Stimulated activated CD8-positive, alpha-beta memory T cell treated with anti-CD3 and anti-CD28 coated beads, Interleukin-2, amount 100 ng/mL, for 48 hours (primary cell): ENCODE results near the gene INMT.

ENCODE experiments used
- DNase-seq, 2 donors: peaks; one replicate each; pipeline ENCODE4 v3.0.0-alpha.2; 2020; ENCODE audit warnings: low read depth in 2 of 2

Gene INMT

DNA sequence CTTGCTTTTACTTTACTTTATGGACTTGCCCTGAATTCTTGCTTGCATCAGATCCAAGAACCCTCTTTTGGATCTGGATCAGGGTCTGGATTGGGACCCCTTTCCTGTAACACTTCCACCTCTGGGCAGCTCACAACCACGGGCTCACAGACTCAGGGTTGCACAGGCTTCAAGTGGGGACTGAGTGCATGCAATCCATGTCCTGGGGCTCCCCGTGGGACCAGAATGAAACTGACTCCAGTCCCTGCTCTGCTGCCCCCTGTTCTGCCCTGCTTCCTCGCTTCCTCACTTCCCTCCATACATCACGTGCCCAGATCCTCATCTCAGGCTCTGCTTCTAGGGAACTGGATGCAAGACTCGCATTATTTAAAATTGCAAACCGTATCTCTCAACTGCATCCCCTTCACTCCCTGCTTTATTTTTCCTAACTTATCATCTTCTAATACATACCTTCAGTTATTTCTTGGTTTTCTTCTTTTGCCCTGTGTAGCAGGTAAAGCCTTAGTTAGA is 23.3 kb upstream of the INMT start:
- no peak for DNase-seq

DNA sequence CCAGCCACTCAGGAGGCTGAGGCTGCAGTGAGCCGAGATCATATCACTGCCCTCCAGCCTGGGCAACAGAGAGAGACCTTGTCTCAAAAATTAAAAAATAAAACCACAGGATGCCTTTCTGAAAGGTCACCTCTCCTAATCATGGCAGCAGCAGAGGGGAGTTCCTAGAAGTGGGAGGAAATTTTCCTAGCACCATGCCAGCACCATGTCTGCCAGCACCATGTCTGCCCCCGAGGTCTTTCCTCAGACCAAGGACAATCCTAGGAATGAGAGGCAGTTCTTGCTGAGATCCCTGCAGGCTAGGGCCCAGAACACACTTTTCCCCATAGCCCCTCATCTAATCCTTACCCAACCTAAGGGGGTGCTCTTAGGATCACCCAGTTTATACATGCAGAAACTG is 22.3 kb upstream of the INMT start:
- no peak for DNase-seq

GRCh38 chr7:30730097-30730496 is 21.8 kb upstream of the INMT start:
- no peak for DNase-seq

DNA sequence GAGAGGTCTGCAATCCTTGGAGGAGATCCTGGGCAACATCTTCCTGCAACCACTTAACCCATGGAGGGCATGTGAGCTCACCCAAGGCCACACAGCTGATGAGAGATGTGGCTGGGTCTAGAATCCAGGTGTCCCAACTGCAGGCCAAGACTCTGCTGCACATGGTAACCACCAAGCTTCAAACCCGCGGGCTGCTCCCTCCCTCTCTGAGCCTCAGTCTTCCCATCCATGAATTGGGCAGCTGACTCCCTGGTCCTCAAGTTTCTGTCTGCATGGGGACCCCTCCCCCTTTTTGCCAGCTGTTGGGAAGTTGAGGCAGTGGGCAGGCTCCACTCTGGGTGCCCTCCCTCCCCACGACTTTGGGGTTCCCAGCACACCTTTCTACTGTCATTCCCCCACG is 20.9 kb upstream of the INMT start:
- DNase-seq = no peak

DNA sequence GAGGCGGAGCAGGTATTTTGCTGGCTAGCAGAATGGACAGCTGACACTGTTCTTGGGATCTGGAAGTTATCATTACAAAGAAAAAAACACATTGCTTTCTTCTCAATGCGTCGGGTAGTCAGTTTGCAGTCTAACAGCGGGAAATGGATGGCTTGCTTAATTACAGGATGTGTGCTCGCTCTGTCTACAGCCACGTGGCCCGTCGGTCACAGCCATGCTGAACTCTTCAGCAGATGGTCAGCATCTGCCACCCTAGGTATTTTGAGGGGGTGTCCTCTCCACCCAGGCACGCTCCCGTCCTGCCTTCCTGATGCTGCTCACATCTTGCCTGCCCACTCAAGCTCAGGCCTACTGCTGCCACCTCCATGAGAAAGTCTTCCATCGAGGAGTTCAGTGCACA is 20.4 kb upstream of the INMT start:
- no peak for DNase-seq

DNA sequence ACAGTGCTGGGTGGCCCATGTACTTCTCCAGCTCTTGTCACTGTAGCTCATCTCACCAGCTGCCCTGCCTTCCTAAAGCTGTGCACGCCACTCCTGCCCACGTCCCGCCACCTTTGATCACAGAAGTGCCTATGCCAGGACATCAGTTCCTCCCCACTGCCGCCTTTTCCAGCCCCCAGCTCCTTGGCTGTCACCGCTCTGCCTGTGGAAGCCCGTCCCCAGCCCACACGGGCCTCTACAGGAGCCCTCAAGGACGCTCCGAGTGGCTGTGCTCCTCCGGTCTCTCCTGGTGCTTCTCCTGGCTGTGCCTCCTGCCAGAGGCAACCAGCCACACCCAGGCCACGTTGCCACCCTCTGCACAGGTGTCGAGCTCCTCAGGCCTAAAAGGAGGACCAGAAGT is 19.3 kb upstream of the INMT start:
- DNase-seq = no peak

DNA sequence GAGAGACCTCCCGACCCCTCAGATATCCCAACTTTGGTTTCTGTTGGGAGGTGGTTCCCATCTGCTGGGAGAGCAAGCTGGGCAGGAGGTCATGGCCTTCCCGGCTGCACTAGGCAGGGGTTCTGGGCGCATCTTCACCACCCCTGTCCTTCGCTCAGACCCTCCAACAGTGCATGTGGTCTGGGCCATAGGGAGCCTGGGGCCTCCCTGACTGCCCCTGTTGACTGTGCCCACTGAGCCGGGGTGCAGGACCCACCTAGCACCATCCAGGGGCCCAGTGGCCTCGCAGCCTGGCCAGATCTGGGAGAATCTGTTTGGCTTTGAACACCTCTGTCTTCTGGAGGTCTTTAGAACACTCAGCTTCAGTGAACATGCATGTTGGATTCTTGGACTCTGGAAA is 18.7 kb upstream of the INMT start:
- DNase-seq = no peak

GRCh38 chr7:30733691-30734090 is 18.2 kb upstream of the INMT start:
- no peak for DNase-seq

GRCh38 chr7:30734497-30734896 is 17.4 kb upstream of the INMT start:
- no peak for DNase-seq

GRCh38 chr7:30735631-30736030 is 16.3 kb upstream of the INMT start:
- no peak for DNase-seq

- DNase-seq = no peak
Observed at GRCh38 chr7:30736291-30736690, 15.6 kb upstream of the INMT start.

DNA sequence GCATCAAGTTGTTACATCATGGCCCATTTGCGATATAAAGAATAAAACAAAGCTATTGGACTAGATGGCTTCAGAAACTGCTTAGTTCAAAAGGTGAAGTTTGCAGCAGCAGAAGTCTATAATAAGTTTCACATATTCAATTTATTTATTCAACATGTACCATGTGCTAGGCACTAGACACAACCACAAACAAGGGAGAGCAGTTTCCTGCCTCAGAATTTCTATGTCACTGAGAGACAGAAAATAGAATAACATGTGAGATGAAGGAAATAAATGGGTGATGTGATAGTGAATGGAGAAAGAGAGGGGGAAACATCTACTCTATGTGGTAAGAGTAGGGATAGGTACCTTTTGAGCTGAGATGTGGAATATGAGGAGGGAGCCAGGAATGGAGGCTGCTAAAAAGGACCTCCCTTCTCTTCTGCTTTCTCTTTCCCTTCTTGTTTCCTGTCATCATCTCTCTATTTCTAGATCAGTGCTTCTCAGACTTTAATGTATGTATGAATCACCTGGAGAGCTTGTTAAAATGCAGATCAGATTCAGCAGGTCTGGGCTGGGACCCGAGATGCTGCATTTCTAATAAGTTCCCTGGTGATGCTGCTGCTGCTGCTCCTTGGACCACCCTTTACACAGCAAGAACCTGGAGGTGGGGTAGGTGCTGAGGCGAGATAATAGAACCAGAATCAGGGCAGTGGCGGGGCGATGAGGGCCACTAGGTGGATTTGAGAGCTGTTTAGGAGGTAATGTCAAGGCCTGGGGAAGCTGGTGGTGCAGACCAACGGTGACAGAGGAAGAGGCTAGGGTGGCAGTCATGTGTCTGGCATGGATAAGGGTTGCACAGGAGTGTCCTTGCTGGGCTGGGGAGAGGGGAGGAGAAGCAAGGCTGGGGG is 13.7 kb upstream of the INMT start:
- no peak for DNase-seq

DNA sequence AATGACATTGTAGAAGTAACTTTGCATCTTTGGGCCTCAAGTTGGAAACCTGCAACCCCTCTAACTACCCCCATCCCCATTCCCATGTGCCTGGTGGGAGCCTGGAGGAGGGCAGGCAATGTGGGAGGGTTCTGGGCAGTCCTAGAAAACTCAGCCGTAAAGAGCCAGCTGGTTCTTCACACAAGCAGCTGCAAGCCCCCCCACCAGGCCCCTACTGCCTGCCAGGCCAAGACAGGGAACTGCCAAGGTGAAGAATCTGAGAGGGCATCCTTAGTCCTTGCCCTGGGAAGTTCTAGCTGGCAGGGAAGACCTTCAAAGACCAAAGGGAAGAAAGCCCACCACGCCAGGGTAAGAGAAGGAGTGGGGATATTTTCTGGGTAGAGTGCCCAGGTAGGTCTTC is 12.2 kb upstream of the INMT start:
- no peak for DNase-seq

DNA sequence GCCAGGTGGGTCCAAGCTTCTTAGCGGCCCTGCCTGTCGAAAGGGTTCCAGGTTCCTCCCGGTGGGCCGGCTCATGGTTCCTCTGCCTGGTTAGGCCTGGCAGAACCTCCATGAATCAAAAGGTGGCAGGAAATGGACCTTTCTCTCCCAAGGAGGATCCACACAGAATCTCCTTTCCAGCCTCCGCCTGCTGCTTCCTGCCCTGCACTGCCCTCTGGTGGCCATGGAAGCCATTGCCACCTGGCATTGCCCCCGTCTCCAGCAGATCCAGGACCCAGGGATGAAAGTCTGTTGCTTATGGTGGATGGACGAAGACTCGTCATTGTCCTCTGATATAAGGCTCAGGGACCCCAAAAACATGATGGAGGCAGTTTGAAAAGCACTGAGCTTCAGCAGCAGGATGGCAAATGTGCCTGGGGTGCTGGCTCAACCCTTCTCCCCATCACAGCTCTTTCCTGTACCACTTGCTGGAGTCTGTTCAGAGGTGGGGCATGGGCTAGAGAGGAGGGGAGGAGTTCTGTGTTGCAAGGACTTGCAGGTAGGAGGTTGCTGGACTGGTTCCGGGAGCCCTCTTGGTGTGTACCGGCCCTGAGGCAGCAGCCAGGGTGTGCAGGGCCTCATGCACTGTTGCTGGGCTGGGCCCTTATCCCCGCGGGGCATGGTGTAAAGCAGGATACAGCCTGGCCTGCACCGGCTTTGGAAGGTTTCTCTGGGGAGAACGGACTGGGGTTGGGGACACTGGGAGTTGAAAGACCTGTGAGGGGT is 11.3 kb upstream of the INMT start:
- DNase-seq = peak; percentile 58 to 73

GRCh38 chr7:30741289-30741688 is 10.6 kb upstream of the INMT start:
- no peak for DNase-seq

- DNase-seq = no peak
Observed at GRCh38 chr7:30743371-30744074, 8.4 kb upstream of the INMT start.

GRCh38 chr7:30744075-30744417 is 7.9 kb upstream of the INMT start:
- no peak for DNase-seq

DNA sequence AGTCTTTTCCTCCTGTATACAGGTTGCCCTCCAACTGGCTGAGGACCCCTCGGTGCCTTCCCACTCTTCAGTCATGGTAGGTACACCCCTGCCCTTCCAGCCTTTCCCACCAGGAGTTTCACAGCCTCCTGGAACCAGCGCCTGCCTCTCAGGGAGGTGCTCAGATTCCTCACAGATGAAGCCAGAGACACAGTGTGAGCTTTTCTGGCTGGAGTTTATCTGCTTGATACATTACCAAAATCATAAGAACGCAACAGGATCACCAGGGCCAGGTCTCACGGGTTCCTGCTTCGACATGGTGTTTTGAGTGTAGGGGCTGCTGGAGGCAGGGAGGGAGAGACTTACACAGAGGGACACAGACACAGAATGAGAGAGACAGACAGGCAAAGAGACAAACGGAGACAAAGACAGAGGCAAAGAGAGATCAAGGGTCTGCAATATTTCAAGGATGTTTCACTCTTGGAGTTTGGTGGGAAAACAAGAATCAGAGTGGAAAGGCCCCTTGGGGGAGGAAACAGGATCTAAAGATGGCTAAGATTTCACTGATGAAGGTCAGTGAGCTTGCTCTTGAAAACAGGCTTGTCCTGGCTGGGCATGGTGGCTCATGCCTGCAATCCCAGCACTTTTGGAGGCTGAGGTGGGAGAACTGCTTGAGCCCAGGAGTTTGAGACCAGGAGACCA is 6.5 kb upstream of the INMT start:
- DNase-seq = no peak

DNA sequence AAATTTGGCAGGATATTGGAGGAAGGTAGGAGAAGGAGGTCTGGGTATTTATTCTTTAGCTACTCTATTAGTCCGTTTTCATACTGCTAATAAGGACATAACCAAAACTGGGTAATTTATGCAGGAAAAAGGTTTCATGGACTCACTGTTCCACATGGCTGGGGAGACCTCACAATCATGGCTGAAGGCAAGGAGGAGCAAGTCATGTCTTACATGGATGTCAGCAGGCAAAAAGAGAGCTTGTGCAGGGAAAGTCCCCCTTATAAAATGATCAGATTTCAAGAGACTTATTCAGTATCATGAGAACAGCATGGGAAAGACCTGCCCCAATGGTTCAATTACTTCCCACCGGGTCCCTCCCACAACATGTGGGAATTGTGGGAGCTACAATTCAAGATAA is 1.9 kb upstream of the INMT start:
- no peak for DNase-seq

DNA sequence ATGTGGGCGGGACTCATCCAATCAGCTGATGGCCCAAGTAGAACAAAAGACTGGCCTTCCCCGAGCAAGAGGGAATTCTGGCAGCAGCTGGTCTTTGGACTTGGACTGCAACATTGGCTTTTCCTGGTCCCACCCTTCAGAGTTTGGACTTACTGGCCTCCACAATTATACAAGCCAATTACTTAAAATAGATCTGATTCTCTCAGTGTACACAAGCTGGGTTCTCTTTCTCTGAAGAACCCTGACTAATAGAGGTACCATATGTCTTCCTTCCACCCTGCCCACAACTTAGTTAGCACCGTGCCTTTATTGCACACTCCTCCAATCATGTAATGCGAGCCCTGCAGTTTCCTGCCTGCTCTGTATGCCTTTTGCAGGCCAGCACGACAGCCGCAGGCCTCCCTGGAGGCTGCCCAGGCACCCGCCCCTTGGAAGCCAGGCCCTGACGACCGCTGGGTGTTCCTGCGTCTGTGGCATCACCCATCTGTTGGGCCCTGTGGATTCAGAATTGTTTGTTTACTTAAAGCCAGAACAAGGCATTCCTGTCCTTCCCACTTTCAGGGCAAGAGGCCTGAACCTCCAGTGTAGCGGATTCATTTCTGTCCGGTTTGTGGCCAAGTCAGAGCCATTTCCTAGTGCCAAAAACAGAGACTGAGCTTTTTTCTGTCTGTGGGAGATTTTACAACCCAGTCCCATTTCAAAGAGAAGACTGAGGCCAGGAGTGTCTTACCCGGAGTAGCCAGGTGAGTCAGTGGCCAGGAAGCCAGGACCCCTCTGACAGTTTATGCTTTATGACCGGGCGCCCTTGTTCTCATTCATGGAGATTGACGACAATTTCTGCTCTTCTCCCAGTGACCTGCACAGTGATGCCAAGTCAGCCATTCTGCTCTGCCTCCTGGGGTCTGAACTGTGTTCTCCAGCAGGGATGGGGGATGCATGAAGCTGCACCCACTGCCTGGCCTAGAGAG is 968 bp upstream of the INMT start:
- no peak for DNase-seq

DNA sequence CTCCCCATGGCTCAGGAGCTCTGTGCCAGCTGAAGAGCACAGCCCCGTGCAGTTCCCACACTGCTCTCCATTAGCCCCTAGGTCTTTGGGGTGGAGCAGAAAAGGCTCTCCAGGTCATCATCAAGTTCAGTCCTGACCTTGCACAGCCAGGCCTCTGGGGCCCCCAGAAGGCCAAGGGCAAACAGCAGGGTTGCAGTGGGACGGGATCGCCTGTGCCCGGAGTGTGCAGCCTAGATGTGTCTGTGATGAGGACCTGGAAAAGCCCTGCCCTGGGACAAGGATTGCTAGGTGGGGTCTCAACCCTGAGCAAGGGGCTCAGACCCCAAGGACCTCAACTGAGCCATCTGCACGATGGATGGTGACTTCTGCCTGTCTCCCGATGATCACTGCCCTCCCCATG is 549 bp downstream of the INMT start:
- no peak for DNase-seq
